PFSK-1 (cell line): ENCODE data around the gene COL23A1.

Experiments used
- FOXP2 ChIP-seq: optimal IDR thresholded peaks from 2 replicates; pipeline ENCODE3; 2011; ENCODE audit warnings: borderline replicate concordance, control low read depth, inconsistent platforms; ENCODE audit not compliant: insufficient read depth; ENCODE audit errors: extremely low read length, extremely low read depth
- POLR2AphosphoS5 ChIP-seq: IDR thresholded peaks from 2 replicates; pipeline ENCODE4 v1.6.1; 2012; ENCODE audit warnings: low read depth, mild to moderate bottlenecking, control low read depth, low read length, moderate library complexity
- REST ChIP-seq, 2 experiments: IDR thresholded peaks; 2 replicates each; pipeline versions ENCODE4 v1.6.1 to v1.8.0; 2011 to 2012; ENCODE audit warnings: low read depth in 2 of 2, low read length in 2 of 2, control low read depth in 1 of 2, inconsistent platforms in 1 of 2, mild to moderate bottlenecking in 1 of 2, moderate library complexity in 1 of 2; ENCODE audit not compliant: insufficient read depth in 1 of 2
- SIN3A ChIP-seq: IDR thresholded peaks from 2 replicates; pipeline ENCODE4 v1.6.1; 2012; ENCODE audit warnings: mild to moderate bottlenecking, low read length, moderate library complexity, borderline replicate concordance; ENCODE audit not compliant: insufficient read depth
- TAF1 ChIP-seq: IDR thresholded peaks from 2 replicates; pipeline ENCODE4 v1.6.1; 2012; ENCODE audit warnings: low read length, control low read depth, borderline replicate concordance; ENCODE audit not compliant: insufficient read depth

Gene COL23A1

GRCh38 chr5:178252258-178252657 is 337.9 kb downstream of the COL23A1 start:
- TF ChIP-seq REST (IDR thresholded peaks at IDR 0.05; ENCODE audit: insufficient read depth in 1 of 2, low read depth in 2 of 2, low read length in 2 of 2): no peak
- TF ChIP-seq FOXP2: no peak
- TF ChIP-seq SIN3A: no peak
- TF ChIP-seq TAF1: no peak

- TF ChIP-seq POLR2AphosphoS5: no peak
- no peak for TF ChIP-seq TAF1
- no peak for TF ChIP-seq SIN3A
- no peak for TF ChIP-seq REST (IDR thresholded peaks at IDR 0.05; ENCODE audit: insufficient read depth in 1 of 2, low read depth in 2 of 2, low read length in 2 of 2)
- TF ChIP-seq FOXP2: no peak
Observed at GRCh38 chr5:178250263-178250662, 339.9 kb downstream of the COL23A1 start.

GRCh38 chr5:178249191-178249989 is 340.8 kb downstream of the COL23A1 start:
- TF ChIP-seq SIN3A (no peak), FOXP2 (no peak), REST (IDR thresholded peaks at IDR 0.05; ENCODE audit: insufficient read depth in 1 of 2, low read depth in 2 of 2, low read length in 2 of 2) (no peak), POLR2AphosphoS5 (no peak), TAF1 (no peak)

DNA sequence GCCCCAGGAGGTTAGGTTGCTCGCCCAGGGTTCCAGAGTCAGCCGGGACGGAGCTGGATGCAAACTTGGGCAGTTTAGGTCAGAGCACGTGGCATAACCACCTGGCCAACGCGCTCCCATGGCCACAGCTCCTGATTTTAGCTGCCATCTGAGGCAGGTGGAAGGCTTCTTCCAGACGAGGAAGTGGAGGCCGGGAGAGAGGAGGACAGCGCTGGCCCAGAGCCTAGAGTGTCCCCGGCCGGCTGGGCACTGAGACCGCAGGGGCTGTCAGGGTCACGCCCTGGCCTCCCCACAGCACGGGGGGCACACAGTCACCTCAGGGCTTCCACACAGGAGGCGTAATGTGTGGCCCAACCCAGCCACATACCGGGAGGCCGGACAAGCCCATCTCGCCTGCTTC is 341.4 kb downstream of the COL23A1 start:
- TF ChIP-seq POLR2AphosphoS5 (no peak), TAF1 (no peak), FOXP2 (no peak), SIN3A (no peak)

- no peak for TF ChIP-seq FOXP2
- TF ChIP-seq SIN3A: no peak
- no peak for TF ChIP-seq POLR2AphosphoS5
- no peak for TF ChIP-seq TAF1
- no peak for TF ChIP-seq REST (IDR thresholded peaks at IDR 0.05; ENCODE audit: insufficient read depth in 1 of 2, low read depth in 2 of 2, low read length in 2 of 2)
Observed at GRCh38 chr5:178247481-178248456, 342.4 kb downstream of the COL23A1 start.
